ENCODE data around the gene VWA2. TPM values are rescaled to one million over a fixed set of nuclear protein-coding genes. Genes with fewer than 3 reads are reported as not detected.

Gene VWA2
- total and polyA plus RNA-seq, 12 donors = 0.01 to 0.09 TPM; not detected in 10

- no peaks in the 10 kb centered on the region for H3K9me3 ChIP-seq
- no peaks in the 10 kb centered on the region for H3K27me3 ChIP-seq
- peaks cover 0 to 8% (median 0%) of the 10 kb centered on the region in 9 donors for H3K36me3 ChIP-seq
- intact Hi-C loops (cut with DNase I) = loop anchor here in 1 of 10 donors (10.0 kb wide), 1 partner anchor 54 kb away; no protein-coding TSS in a partner anchor
- no peak for TF ChIP-seq CTCF (IDR thresholded peaks at IDR 0.05)
- ATAC-seq = peak in 7 of 8 donors; percentile 35 to 74 (median 68)
- WGBS, 2 donors = 66 to 71% methylated on average over 8 of the region's 8 CpGs
- no peak overlapping the region for H3K27ac ChIP-seq
- H3K4me3 ChIP-seq = no peak overlapping the region
- peaks cover 0 to 23% (median 12%) of the 10 kb centered on the region in 9 donors for H3K4me1 ChIP-seq
- DNase-seq = peak in 1 of 2 donors; percentile 42
These were observed 101.8 kb downstream of the VWA2 start for GRCh38 chr10:114340816-114341215.

Other genes with a start within 250 kb of the VWA2 start
- 10 to 100 TPM; 24.4 to 98.7 (median 40.6) TPM for gene ADRB1, start 195.4 kb upstream of the VWA2 start, total RNA-seq
- gene ADRB1, start 195.4 kb upstream of the VWA2 start, polyA plus RNA-seq = 10 to 100 TPM in 1 of 2 donors, 1 to 10 TPM in 1; 4.7 to 28.5 TPM
- 10 to 100 TPM; 14.4 to 28.9 (median 20.5) TPM for gene CCDC186, start 65.1 kb upstream of the VWA2 start, total RNA-seq
- 1 to 10 TPM; 3.4 to 7.2 TPM for gene CCDC186, start 65.1 kb upstream of the VWA2 start, polyA plus RNA-seq
- gene TDRD1, start 59.9 kb upstream of the VWA2 start, total RNA-seq = 1 to 10 TPM; 1.9 to 7.0 (median 4.3) TPM
- under 1 TPM; 0.03 to 0.22 TPM for gene TDRD1, start 59.9 kb upstream of the VWA2 start, polyA plus RNA-seq
- gene AFAP1L2, start 165.2 kb downstream of the VWA2 start, total RNA-seq = 1 to 10 TPM; 2.9 to 5.0 (median 4.5) TPM
- gene AFAP1L2, start 165.2 kb downstream of the VWA2 start, polyA plus RNA-seq = 1 to 10 TPM; 3.0 to 3.6 TPM